Activated CD4-positive, alpha-beta T cell treated with anti-CD3 and anti-CD28 coated beads for 48 hours (primary cell): ENCODE measurements around the gene DLX5.

ENCODE experiments used
- DNase-seq: peaks from one replicate; pipeline ENCODE4 v3.0.0-alpha.2; 2020

DLX5 gene

DNA sequence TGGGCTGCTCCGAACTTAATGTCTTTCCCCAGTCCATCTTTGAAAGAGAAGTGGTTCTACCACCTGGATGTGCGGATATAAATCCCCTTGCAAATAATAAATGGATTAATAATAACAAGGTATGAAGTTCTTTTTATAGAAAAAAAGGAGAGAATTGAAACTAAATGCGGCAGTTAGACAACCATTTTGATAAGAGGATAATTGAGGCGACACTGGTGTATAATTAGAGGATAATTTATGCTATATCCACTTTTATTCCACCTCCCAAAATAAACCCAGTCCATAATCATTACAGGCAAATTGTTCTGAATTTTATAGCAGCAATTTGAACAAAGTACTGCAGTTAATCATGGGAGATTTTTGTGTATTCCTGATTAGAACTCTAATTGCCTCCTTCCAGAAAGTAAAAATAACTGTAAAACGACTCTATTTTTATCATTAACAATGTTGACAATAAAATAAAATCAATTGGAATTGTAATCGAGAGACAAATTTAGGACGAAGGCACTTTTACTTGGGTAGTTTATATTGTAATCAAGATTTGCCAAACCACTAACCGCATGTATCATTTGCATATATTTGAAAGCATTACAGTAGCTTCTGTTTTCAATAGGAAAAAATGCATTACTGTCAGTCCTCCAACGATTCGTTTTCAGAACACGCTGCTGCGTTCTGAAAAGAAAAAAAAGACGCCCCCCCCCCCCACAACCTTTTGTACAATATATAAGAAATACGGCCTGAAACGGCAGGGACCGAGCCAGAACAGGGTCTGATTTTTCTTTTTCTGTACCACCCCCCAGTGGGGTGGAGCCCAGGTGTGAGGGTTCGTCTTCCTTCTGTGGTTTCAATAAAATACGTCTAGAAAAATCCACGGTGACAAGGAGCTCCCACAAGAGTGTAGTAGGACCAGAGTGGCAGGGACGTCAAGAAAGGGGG, 20.1 kb downstream of the DLX5 start:
- no peak for DNase-seq

DNA sequence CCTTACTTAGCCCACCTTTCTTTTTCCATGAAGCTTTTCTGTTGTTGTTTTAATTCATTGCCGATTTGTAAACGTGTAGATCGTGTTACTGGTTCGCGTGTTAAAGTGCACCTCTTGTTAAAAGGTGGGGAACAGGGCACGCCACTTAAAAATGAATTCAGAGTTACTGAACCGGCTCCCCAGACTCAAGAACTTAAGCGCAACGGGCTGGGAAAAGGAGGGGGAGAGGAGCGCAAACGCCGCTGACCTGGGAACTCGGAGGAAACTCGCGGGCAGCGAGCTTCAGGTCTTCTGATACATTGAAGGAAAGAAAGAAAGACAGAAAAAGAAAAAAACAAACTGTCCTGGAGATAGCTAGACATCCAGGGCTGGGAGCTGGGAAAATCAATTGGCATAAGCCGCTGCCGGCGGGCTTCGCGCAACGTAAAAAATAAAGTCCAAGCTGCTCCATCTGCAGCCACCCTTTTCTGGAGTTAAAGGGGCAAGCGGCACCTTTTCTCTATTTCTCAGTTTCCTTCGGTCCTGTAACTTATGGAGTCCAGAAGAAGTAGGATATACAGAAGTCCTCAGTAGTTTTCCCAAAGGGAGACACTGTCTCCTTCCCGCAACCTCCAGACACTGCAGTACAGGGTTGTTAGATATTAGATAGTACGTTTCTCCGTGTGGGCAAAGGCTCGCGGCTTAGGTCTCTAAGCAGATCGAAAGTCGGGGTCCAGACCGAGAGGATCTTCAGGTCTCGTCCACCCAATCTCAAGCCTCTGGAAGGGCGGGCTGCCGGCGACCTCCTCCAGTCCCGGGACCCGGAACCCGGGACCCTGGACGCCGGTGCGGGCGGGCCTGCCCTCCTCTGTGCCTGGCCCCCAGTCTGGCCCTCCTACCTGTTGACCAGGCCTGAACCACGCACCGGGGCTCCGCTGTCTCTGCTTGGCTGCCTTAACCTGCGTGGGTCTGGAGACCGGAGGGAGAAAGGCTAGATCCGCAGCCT, 21.1 kb downstream of the DLX5 start:
- no peak for DNase-seq

DNA sequence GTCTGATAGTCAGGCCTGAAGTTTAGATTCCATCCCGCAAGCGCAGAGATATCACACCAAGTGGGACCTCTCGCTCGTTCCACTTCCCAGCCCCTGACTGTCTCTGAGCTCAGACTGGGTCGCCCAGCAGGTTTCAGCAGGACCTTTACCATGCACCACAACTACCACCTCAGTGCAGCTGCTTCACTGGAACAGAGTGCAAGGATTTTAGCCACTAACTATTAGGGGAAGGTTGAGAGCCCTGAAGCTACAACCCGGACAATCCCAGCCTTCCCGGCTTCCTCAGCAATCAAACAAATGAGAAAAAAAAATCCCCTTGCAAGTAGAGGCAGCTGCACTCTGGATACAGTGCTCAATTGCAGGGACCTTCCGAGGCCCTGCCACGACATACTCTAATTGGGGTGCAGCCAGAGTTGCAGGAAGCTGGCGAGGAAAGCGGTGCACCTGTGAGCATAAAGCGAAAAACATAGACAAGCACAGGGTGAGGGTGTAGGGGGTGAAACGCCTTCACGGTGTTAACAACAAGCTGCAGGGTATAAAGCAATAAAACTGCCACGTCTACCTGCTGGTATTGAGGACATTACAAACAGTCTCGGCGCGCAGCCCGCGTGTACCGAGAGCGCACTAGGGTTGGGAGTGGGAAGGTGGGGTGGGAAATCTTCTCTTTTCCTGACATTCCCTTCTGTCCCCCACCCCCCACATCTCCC, 21.9 kb downstream of the DLX5 start:
- no peak for DNase-seq

DNA sequence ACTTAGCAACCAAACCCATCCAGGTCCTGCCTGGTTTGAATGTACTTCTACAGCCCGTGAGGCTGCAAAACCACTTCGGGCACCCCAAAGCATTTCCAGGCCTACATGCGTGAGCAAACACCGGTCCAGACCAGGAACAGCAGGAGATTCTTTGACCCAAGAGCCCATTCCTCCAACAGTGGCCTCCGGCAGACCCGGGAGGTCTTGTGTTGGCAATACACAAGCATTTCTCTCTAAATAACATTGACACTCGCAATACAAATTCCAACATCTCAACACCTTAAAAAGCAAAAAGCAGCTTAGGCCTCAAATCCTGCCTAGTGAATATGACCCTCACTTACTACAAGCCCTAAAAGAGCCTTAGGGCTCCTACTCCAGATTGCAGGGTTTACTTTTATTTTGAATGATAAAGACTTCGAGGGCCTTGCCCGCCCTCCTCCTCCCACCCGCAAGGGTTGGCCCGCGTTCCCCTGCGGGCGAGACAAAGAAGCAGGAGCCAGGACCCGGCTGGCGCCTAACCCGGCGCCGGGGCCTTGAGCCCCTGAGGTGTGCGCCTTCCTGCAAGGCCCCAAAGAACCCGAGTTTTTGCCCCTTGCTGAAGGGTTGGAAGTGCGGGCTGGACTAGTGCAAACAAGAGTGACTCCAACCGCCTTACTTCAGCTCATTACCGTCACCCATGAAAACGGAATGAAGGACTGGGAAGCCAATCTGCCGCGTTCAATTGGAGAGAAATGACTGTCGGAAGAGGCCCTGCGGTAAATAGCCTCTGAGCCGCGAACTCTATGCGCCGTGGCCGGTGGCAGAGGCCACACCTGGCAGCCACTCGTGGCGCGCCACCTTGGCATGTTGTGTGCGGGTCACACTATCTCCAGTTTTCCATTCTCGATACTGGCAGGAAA, 22.7 kb downstream of the DLX5 start:
- DNase-seq = no peak

DNA sequence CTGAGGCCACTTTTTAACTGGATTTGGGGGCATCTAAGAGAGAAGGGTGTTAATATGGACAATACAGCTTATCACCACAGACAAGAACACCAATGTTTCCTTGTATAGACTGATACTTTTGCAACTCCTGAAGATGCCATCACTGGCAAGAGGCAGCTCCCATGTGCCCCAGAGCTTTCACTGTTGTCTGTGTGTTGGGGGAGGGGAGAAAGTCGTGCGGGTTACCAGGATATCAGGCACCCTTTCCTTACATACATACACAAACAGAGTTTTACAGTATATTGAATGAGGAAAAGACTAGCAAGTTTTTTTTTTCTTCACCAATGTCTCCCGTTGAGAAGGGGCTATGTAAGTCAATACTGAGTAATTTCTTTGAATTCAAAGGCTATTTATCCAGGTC, 23.4 kb downstream of the DLX5 start:
- no peak for DNase-seq

DNA sequence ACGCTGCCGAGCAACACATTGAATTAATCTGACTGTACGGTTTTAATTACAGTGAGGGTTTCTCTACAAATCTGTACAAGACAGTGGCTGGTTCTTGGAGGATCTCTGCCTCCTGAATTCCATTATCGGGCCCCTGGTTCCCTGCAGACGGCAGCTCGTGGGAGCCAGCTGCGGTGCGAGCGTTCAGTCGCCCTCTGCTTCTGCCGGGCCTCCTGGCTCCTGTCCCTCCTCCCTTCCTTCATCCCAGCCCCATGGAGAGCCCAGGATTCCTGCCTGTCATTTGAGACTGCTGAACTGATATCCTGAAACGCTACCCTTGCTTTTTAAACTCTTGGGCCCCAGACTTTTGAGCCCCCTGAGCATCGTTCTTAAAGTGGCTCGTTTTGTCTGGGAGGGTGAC, 25.9 kb downstream of the DLX5 start:
- no peak for DNase-seq

DNA sequence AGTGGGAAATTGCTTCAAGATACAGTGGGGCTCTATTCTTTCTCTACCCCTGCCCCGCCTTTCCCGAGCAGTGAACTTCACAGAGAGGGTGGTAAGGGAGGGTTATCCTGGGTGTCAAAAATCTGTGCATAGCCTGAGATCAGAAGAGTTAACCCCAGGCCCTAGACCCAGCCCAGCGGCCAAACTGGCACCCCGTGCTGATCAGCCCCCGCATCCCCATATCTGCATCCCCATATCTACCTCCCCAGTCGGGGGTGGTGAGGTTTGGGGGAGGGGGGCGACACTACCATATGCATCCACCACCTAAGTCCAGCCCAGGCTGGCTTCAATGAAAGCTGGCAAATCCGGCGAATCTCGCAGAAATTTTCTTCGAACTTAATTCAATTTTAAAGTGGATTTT, 26.3 kb downstream of the DLX5 start:
- no peak for DNase-seq

DNA sequence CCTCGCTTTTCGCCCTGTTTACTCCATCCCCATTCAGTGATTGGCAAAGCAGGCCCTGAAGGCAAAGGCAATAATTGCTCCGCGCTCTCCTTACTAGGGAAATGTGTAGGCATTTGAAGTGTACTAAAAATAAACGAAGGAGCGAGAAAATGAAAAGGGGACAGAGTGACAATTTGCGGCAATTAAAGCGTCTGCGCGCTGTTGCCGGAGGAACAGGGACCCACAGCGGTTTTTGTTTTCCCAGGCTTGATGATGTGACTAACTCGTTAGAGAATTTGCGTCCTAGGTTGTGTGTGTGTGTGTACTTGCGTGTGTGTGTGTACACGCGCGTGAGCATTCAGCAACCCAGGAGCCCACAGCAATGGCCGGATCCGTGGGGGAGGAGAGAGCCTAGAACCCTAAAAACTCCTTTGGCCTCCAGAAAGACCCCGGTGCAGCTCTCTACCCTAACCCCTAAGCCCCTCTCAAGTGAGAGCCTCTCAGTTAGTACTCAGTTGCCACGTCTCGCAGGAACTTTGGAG, 27.1 kb downstream of the DLX5 start:
- no peak for DNase-seq

DNA sequence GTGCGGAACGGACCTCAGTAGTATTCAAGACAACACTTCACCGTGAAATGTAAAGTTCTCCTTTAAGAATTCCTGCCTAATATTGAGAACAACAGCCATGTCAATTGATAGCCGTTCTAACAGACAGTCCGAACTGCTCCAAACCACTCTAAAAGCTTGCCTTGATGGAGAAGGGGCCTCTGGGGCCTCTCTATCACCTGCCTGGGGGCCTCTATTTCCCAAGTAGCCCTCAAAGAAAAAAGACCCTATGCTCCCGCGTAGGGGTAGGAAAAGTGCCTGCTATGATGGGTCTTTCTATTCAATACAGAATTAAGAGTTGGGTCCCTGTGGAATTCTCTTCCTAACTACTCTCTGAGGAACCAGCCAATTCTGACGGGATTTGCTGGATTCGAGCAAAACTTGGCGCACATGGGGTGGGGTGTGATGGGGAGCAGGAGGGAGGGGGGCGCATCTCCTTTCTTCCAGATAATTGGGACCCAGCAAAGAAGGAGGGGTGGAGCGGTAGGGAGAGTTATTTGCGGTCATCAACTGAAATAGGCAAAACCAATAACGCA, 27.6 kb downstream of the DLX5 start:
- DNase-seq = no peak

DNA sequence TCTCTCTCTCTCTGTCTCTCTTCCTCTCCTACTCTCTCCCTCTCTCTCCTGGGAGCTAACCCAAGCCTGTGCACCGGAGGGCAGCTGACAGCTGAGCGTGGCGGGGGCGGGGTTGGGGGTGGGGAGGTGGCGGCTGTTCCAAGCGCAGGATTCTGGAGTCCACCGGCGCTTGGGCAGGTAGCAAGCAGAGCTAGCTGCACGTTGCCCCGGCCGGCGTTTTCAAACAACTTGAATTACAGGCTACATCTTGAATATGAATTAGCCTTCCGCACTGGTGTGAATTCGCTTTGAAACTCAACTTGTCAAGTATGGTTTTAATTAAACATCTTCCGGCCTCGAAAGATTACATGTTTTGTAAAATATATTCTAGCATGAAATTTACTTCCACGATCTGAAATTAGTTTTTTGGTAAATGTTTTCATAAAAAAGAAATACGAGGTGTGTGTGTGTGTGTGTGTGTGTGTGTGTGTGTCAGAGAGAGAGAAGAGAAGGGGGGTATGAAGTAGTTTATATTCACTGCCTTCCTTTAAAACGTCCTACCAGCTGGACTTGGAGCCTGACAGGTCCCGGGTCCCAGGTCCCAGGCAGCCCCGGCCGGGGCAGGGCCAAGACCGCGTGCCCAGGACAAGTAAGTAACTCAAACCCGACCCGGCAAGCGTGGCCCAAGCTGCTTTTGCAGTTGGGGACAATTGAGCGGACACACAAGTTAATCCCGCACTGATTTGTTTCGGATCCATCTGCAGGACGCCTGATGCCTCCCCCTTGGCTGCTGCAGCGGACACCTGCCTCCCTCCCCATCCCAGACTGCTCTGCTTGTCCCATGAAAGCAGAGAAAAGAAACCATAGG, 28.3 kb downstream of the DLX5 start:
- no peak for DNase-seq

DNA sequence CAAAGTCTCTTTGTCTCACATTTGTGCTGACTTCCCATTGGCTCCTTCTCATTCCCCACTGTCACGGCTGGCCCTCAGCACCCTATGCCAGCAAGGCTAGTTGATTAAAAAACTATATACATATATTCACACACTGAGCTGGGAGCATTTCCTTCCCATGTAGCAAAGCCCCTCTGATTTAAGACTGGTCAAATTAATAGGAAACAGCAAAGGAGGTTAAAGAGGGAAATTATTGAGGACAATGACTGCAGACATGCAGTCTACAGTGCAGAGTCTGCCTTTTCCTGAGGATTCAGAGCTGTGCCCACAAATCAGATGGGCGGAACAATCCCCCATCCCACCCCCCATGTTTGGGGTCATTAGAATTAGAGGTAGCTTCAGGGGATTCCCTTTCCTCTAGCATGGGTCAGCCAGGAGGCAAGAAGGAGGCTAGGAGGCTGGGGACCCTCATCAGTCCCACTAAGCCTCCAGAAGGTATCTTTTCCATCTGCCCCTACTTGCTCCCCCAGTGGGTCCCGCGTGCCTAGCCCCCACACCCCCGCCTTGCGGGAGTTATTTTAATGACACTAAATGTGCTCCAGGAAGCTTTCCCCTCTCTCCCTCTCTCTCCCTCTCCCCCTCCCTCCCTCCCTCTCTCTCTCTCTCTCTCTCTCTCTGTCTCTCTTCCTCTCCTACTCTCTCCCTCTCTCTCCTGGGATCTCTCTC, 29.1 kb downstream of the DLX5 start:
- no peak for DNase-seq

DNA sequence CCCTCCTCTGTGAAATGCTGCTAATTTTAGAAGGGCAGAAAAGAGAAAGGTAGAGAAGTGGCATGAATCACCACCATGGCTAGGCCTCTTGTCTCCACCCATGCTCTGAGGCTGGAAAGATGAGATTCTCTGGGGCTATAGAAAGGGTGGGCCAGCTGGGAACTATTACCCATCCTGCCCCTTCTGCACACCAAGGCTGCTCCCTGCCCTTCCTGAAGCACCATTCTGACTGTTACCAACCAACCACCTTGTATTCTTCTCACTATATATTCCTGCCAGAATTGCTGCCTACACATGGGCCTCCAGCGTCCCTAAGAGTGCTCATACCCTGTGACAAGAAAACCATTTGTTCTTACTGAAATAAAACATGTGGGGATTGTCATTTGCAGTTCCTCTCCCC, 30.7 kb downstream of the DLX5 start:
- DNase-seq = no peak

DNA sequence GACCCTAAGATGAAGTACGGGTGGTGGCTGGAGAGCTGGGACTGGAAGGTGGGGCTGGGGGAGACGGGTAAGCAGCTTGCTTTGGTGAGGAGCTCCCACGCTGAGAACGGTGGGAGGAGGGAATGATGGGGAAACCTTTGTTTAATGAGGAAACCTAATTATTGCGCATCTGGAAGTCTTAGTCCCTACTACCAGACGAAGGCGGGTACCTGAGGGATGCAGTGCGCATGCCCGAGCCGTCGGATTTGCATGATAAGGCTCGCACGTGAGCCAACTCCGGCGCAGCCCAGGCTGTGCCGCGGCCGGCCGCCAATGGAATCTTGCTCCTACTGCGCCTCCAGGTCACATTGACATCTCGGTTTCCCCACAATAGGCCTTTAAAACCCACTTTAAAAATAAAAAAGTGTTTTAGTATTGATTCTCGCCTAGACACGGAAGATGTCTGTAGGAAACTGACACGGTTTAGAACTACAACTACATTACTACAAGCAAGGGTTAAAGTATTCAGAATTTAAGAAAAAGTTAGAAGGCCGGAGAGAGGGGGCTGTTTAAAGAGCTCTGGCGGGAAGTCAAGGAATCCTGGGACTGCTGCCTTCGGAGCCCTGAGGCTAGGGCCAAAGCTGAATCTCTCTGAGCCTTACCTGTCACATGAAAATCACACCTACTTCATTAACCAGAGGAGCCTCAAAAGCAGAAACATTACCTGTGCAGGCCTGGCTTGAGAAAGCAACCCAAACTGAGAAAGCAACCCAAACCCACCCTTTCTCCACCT, 31.4 kb downstream of the DLX5 start:
- no peak for DNase-seq

DNA sequence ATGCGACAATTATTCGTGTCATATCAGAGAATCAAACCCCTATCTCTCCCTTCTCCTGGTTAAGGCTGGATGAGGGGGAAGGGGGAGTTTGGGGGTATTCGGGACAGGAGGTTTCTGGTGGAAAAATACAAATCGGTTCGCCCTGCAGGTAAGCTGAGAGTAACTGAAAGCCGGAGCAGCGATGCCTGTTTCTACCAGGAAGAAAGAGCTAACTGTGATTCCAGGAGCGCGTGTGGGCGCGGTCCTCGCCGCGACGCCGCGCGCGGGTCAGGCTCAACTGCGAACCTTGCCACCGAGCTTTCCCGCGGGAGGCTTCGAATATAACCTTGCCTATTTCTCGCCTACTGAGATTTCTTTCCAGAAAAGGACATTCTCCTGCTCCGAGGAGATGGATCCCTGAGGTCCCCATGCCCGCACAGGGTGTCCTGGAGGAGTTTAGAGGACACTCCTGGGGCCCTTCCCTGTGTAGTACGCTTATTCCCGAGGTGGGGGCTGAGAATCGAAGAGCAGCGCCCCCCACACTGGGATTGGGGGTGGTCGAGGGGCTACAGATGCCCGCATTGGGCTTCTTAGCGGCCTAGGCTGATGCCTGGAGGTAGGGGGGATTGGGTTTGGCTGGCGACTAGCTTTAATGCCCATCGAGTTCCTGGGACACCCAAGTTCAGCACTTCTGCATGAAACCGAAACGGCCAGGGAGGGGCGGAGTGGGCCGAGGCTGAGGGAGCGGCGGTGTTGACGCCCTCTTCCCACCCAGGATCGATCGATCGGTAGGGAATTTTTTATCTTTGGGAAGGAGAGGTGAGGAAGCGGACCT, 32.2 kb downstream of the DLX5 start:
- DNase-seq = no peak

DNA sequence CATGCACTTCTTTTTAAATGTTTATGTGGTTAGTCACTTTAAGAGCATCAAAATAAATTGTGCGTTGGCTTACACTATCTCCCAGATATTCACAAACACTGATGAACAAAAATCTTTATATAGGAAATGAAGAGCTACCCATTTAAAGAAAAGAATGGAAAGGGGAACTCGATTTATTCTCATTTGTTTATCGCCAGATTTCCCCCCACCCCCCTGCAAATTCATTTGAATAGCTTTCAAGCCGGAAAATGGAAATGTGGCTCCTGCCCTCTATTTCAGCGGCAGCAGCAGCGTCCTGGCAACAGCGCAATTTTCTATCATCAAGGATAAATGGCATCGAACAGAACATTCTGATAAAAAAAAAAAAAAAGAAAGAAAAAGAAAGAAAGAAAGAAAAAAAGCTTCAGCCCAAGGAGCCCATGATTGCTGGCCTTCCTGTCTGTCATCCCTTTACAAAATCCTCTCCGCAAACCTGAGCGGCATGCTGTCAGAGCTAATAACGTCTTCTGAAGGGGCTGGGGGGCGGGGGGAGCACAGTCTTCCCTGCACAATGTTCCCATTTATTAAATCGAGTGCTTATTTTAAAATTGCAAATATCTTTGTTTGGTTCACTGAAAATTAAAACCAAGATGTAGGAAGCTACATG, 33.0 kb downstream of the DLX5 start:
- no peak for DNase-seq

DNA sequence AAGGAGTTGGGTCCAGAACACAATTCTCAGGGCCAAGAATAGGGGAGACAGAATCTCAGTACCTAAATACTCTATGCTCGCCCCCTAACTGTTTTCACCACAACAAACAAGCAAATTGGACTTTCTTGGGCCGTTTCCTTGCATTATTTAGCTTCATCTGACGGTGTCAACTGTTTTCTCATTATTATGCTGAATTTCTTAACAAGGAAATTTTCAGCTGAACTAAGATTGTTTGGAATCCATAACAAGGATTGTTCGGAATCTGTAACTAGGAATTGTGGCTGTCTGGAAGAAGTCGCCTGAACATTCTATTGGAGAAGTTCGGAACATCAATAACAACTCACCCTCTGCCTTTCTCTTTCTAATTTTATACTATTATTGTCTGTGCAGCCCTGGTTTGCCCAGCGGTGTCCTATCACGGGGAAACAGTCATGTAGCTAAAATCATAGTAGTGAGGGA, 34.7 kb downstream of the DLX5 start:
- DNase-seq = no peak

DNA sequence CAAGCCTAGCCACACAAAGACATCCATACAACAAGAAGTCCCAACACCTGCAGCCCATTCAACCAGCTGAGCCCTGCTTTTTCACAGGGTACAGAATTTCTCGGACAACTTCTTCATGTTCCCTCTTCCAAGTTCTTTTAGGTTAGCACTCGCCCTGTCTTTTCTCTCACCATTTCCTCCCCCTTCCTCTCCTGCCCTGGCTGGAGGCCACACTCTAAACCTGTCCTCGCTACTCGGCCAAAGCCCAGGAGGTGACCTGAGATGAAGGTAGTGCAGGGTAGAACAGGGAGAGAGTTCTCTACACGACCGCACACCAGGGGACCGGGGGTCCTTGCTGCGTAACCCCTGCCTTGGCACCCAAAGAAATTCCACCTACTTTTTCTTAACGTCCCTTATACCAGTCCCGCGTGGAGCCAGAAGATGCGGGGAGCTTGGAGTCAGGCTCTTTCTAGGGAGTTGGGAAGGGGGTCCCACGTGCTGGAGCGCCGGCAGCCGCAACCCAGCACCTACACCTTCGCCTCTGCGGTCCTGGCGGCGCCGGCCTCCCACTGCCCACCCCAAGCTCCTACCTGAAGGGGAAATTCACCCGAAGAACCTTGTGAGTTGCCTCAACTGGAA, 35.3 kb downstream of the DLX5 start:
- DNase-seq = no peak
